HG03378 (cell line): ENCODE data around the gene DDX21.
"Not testable (repeated sequence)": the region's sequence is repeated elsewhere in the genome, so short reads cannot be mapped to it uniquely, and the experiment has no call there.

Experiments used
- ATAC-seq: cut with Tn5 transposase; IDR thresholded peaks from one replicate; pipeline ENCODE4 v1.9.1; 2021; ENCODE audit warnings: mild to moderate bottlenecking, moderate library complexity; ENCODE audit not compliant: unreplicated experiment

Gene DDX21

GRCh38 chr10:68987611-68988010 is 31.6 kb downstream of the DDX21 start:
- ATAC-seq: no peak

GRCh38 chr10:68988530-68989316 is 32.8 kb downstream of the DDX21 start, which contains the start of gene KIFBP:
Gene KIFBP (plus strand): TSS chr10:68988803. CDS start chr10:68988833, 30 bp downstream.
- ATAC-seq: peak; percentile 72

GRCh38 chr10:68989317-68989990 is 33.5 kb downstream of the DDX21 start:
- ATAC-seq: no peak

- no peak for ATAC-seq
These were observed 36.9 kb downstream of the DDX21 start for GRCh38 chr10:68992636-68993440.

- ATAC-seq: no peak
These were observed 41.2 kb downstream of the DDX21 start for GRCh38 chr10:68997211-68997610.

GRCh38 chr10:69004821-69005220 is 48.9 kb downstream of the DDX21 start:
- ATAC-seq: no peak

GRCh38 chr10:69005704-69006485 is 49.9 kb downstream of the DDX21 start:
- ATAC-seq: no peak

- no peak for ATAC-seq
These were observed 51.3 kb downstream of the DDX21 start for GRCh38 chr10:69007260-69007659.

GRCh38 chr10:69009360-69009759 is 53.4 kb downstream of the DDX21 start:
- no peak for ATAC-seq

- ATAC-seq: no peak
These were observed 54.2 kb downstream of the DDX21 start for GRCh38 chr10:69010151-69010640.

GRCh38 chr10:69012778-69013177 is 56.8 kb downstream of the DDX21 start:
- ATAC-seq: not testable (repeated sequence)

- no peak for ATAC-seq
These were observed 58.2 kb downstream of the DDX21 start for GRCh38 chr10:69014171-69014570.

GRCh38 chr10:69018613-69019012 is 62.6 kb downstream of the DDX21 start:
- no peak for ATAC-seq

- no peak for ATAC-seq
These were observed 66.6 kb downstream of the DDX21 start for GRCh38 chr10:69022611-69023010.

GRCh38 chr10:69025370-69025896 is 69.5 kb downstream of the DDX21 start:
- no peak for ATAC-seq

GRCh38 chr10:69033256-69033655 is 77.3 kb downstream of the DDX21 start:
- no peak for ATAC-seq
